ENCODE measurements around the gene COL26A1. TPM values are rescaled to one million over a fixed set of nuclear protein-coding genes. Genes with fewer than 3 reads are reported as not detected.
A peak's percentile ranks its signal among the peaks of the same experiment; 100 is the strongest.

COL26A1 gene
- total and polyA plus RNA-seq, 7 experiments from 2014 or later, result 0.24 TPM; not detected in 6

DNA sequence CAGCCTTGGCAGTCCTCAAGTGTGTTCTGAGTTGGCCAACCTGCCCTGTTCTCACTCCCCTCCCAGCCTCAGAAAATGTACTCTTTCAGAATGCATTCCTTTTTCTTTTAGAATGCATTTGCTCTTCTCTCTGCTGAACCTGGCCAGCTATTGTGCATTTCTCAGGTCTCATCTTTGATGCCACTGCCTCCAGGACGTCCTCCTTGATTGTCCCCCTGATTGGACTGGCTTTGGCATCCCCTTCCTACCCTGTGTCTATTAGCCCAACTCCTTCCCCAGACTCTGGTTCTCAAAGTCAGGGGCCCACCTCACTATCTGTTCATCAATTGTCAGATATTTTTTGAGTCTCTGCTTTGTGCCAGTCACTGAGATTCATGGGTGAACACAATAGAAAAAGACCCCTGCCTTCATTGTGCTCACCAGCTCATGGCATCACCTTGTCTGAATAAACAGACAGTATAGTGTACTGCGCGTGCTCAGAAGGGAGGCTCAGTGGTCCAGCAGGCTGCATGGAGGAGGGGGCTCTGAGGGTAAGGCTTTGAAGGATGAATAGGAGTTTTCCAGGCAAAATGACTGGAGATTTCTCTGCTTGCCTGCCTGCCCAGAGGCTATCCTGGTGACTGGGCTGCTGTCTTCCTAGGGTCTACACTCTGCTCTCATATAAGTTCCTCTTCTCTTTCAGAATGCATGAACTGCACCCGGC lies 169.9 kb downstream of the COL26A1 start:
- Histone ChIP-seq H3K9me3 (ENCODE audit: control insufficient read depth in 2 of 3, low read length in 3 of 3) (no peaks in the 10 kb centered on the region), H3K4me1 (ENCODE audit: control insufficient read depth in 2 of 2, insufficient read depth in 2 of 2, low read length in 2 of 2) (no peaks in the 10 kb centered on the region), H3K27ac (ENCODE audit: low read depth, low read length) (no peak overlapping the region), H3K36me3 (ENCODE audit: control insufficient read depth in 2 of 3, insufficient read depth in 3 of 3, low read length in 3 of 3) (no peaks in the 10 kb centered on the region), H3K4me3 (ENCODE audit: low read length) (no peak overlapping the region), H3K27me3 (ENCODE audit: control insufficient read depth in 2 of 2, insufficient read depth in 2 of 2, low read length in 2 of 2) (no peaks in the 10 kb centered on the region)
- Mint-ChIP-seq H3K36me3 (no peaks in the 10 kb centered on the region), H3K4me3 (no peak overlapping the region), H3K4me1 (peaks cover 0 to 3% (median 0%) of the 10 kb centered on the region in 7 donors), H3K27me3 (peaks cover 0 to 21% (median 4%) of the 10 kb centered on the region in 5 donors), H3K27ac (no peak overlapping the region), H3K9me3 (peaks cover 0 to 1% (median 0%) of the 10 kb centered on the region in 11 donors)
- no peak for DNase-seq
- ATAC-seq, result no peak
- POLR2A ChIA-PET, result no interaction called here
- CTCF ChIA-PET, result no interaction called here
- intact Hi-C loops (cut with micrococcal nuclease), result no loop called here

DNA sequence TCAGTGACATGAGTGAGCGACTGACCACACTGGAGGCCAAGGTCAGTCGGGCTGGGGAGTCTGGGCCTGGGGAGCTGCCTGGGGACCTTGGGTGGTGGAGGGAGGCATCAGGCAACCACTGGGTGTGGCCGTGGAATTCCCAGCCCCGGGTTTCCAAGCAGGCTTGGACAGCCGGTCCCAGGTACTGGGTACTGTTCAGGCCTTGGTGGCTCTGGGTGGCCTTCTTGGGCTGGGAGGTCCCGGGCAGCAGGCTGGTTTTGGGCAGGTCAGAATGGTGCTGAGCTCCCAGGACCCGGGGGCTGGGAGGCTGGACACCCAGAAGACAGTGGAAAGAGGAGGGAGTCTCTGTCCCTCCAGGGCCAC lies 170.4 kb downstream of the COL26A1 start:
- Mint-ChIP-seq H3K36me3 (no peaks in the 10 kb centered on the region), H3K27ac (no peak overlapping the region), H3K4me1 (peaks cover 0 to 3% (median 0%) of the 10 kb centered on the region in 7 donors), H3K4me3 (no peak overlapping the region), H3K9me3 (peaks cover 0 to 1% (median 0%) of the 10 kb centered on the region in 11 donors), H3K27me3 (peaks cover 0 to 21% (median 4%) of the 10 kb centered on the region in 5 donors)
- ChIA-PET CTCF (no interaction called here), POLR2A (no interaction called here)
- intact Hi-C loops (cut with micrococcal nuclease), result no loop called here
- Histone ChIP-seq H3K9me3 (ENCODE audit: control insufficient read depth in 2 of 3, low read length in 3 of 3) (no peaks in the 10 kb centered on the region), H3K4me1 (ENCODE audit: control insufficient read depth in 2 of 2, insufficient read depth in 2 of 2, low read length in 2 of 2) (no peaks in the 10 kb centered on the region), H3K4me3 (ENCODE audit: low read length) (no peak overlapping the region), H3K27ac (ENCODE audit: low read depth, low read length) (no peak overlapping the region), H3K27me3 (ENCODE audit: control insufficient read depth in 2 of 2, insufficient read depth in 2 of 2, low read length in 2 of 2) (no peaks in the 10 kb centered on the region), H3K36me3 (ENCODE audit: control insufficient read depth in 2 of 3, insufficient read depth in 3 of 3, low read length in 3 of 3) (no peaks in the 10 kb centered on the region)
- no peak for DNase-seq
- ATAC-seq, result no peak

DNA sequence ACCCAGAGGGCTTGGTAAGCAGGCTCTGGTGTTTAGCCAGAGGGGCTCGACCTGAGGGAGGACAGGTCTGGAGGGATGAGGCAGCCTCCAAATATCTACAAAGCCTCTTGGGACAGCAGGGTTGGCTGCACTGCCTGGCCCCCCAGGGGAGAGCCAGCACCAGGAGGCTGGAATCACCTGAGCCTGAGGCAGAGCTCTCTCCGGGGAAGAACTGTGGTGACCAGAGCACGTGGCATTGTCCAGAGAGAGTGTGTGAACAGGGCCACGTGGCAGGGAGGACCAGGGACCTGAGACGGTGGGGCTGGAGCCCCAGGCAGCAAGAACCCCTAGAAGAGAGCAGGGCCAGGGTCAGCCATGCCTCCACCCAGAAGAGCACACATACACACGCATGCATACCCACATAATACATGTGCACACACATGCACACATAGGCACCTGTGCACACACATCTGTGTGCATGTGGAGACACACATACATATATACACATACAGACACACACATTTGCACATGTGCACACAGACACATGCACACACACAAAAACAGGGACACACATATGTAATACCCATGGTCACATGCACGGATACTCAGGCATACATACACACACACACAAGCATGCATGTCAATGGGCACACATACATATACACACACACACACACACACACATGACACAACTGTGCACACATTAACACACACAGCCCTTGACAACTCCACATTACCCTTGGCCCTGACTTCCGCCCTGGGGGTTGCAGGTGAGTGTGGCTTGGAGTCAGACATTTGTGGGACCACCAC lies 171.5 kb downstream of the COL26A1 start:
- Mint-ChIP-seq H3K4me1 (peaks cover 0 to 3% (median 0%) of the 10 kb centered on the region in 7 donors), H3K4me3 (no peak overlapping the region), H3K9me3 (peaks cover 0 to 1% (median 0%) of the 10 kb centered on the region in 11 donors), H3K36me3 (no peaks in the 10 kb centered on the region), H3K27me3 (peaks cover 0 to 16% (median 4%) of the 10 kb centered on the region in 5 donors), H3K27ac (no peak overlapping the region)
- H3K4me3 ChIP-seq (ENCODE audit: low read length), result no peak overlapping the region
- CTCF ChIA-PET, result no interaction called here
- POLR2A ChIA-PET, result no interaction called here
- intact Hi-C loops (cut with micrococcal nuclease), result no loop called here
- no peaks in the 10 kb centered on the region for H3K36me3 ChIP-seq (ENCODE audit: control insufficient read depth in 2 of 3, insufficient read depth in 3 of 3, low read length in 3 of 3)
- no peaks in the 10 kb centered on the region for H3K9me3 ChIP-seq (ENCODE audit: control insufficient read depth in 2 of 3, low read length in 3 of 3)
- H3K4me1 ChIP-seq (ENCODE audit: control insufficient read depth in 2 of 2, insufficient read depth in 2 of 2, low read length in 2 of 2), result no peaks in the 10 kb centered on the region
- DNase-seq, result no peak
- ATAC-seq, result no peak
- H3K27me3 ChIP-seq (ENCODE audit: control insufficient read depth in 2 of 2, insufficient read depth in 2 of 2, low read length in 2 of 2), result no peaks in the 10 kb centered on the region
- no peak overlapping the region for H3K27ac ChIP-seq (ENCODE audit: low read depth, low read length)

DNA sequence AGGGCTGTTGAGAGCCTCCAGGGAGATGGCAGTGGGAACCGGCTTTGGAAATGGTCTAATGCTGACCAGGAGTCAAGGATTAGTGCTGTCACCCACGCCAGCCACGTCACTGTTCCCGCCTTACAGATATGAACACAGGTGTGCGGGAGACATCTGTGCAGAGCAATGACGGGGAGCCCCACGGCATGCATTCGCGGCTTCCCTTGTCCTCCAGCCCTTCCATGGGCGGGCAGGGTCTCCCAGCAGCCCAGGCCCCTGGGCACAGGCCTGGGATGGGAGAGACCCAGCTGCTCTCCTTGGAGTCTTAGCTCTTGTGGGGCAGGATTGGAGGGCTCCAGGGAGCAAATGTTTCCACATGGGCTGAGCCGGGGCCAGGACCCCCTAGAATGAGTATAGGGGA lies 172.2 kb downstream of the COL26A1 start:
- POLR2A ChIA-PET, result no interaction called here
- peaks cover 0 to under 1% (median 0%) of the 10 kb centered on the region in 7 donors for H3K4me1 Mint-ChIP-seq
- H3K9me3 Mint-ChIP-seq, result peaks cover 0 to 1% (median 0%) of the 10 kb centered on the region in 11 donors
- H3K4me3 Mint-ChIP-seq, result no peak overlapping the region
- no peaks in the 10 kb centered on the region for H3K36me3 Mint-ChIP-seq
- H3K27me3 ChIP-seq (ENCODE audit: control insufficient read depth in 2 of 2, insufficient read depth in 2 of 2, low read length in 2 of 2), result no peaks in the 10 kb centered on the region
- no peak overlapping the region for H3K27ac Mint-ChIP-seq
- no peaks in the 10 kb centered on the region for H3K9me3 ChIP-seq (ENCODE audit: control insufficient read depth in 2 of 3, low read length in 3 of 3)
- H3K36me3 ChIP-seq (ENCODE audit: control insufficient read depth in 2 of 3, insufficient read depth in 3 of 3, low read length in 3 of 3), result no peaks in the 10 kb centered on the region
- no peak overlapping the region for H3K27ac ChIP-seq (ENCODE audit: low read depth, low read length)
- intact Hi-C loops (cut with micrococcal nuclease), result no loop called here
- DNase-seq, result peak in 1 of 9 donors; percentile 1
- CTCF ChIA-PET, result no interaction called here
- no peak overlapping the region for H3K4me3 ChIP-seq (ENCODE audit: low read length)
- H3K4me1 ChIP-seq (ENCODE audit: control insufficient read depth in 2 of 2, insufficient read depth in 2 of 2, low read length in 2 of 2), result no peaks in the 10 kb centered on the region
- ATAC-seq, result no peak
- H3K27me3 Mint-ChIP-seq, result peaks cover 0 to 10% (median 4%) of the 10 kb centered on the region in 5 donors

DNA sequence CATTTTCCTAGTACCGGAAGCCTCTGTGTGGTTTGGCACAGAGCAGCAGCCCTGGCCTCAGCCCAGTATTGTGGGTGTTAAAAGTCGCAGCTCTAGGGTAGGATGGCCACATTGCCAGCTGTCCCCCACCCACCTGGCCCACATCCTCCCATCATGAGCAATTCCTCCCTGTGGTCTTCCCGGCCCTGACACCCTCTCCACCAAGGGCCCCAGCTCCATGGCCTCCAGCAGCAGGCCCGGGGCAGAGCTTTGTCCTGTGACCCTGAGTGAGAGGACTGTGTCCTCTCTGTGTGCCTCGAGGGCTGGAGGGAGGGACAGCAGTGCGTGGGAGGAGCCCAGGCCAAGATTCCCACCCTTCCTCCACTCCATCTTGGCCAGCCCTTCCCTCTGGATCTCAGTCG lies 172.7 kb downstream of the COL26A1 start:
- POLR2A ChIA-PET, result no interaction called here
- DNase-seq (no peak), ATAC-seq (no peak)
- Mint-ChIP-seq H3K4me1 (no peaks in the 10 kb centered on the region), H3K27me3 (peaks cover 0 to 10% (median 4%) of the 10 kb centered on the region in 5 donors), H3K27ac (no peak overlapping the region), H3K9me3 (peaks cover 0 to 1% (median 0%) of the 10 kb centered on the region in 11 donors), H3K36me3 (no peaks in the 10 kb centered on the region), H3K4me3 (no peak overlapping the region)
- intact Hi-C loops (cut with micrococcal nuclease), result no loop called here
- Histone ChIP-seq H3K27ac (ENCODE audit: low read depth, low read length) (no peak overlapping the region), H3K27me3 (ENCODE audit: control insufficient read depth in 2 of 2, insufficient read depth in 2 of 2, low read length in 2 of 2) (no peaks in the 10 kb centered on the region), H3K4me1 (ENCODE audit: control insufficient read depth in 2 of 2, insufficient read depth in 2 of 2, low read length in 2 of 2) (no peaks in the 10 kb centered on the region), H3K36me3 (ENCODE audit: control insufficient read depth in 2 of 3, insufficient read depth in 3 of 3, low read length in 3 of 3) (no peaks in the 10 kb centered on the region), H3K9me3 (ENCODE audit: control insufficient read depth in 2 of 3, low read length in 3 of 3) (no peaks in the 10 kb centered on the region), H3K4me3 (ENCODE audit: low read length) (no peak overlapping the region)
- CTCF ChIA-PET, result no interaction called here

DNA sequence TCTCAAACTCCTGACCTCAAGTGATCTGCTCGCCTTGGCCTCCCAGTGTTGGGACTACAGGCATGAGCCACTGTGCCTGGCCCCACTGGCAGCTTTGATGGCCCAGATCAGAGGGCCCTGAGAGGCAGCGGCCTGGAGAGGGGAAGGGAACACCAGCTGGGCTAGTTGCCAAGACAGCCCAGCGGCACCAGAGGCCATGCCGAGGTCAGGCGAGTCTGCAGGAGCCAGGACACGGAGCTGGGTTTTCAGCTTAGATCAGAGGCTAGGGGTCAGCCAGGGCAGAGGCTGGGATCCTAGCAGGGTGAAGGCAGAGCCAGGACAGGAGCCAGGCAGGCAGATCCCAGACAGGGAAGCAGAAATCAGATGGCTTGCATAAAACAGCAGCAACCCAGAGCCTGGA lies 173.6 kb downstream of the COL26A1 start:
- Histone ChIP-seq H3K27me3 (ENCODE audit: control insufficient read depth in 2 of 2, insufficient read depth in 2 of 2, low read length in 2 of 2) (no peaks in the 10 kb centered on the region), H3K4me3 (ENCODE audit: low read length) (no peak overlapping the region), H3K36me3 (ENCODE audit: control insufficient read depth in 2 of 3, insufficient read depth in 3 of 3, low read length in 3 of 3) (no peaks in the 10 kb centered on the region), H3K4me1 (ENCODE audit: control insufficient read depth in 2 of 2, insufficient read depth in 2 of 2, low read length in 2 of 2) (no peaks in the 10 kb centered on the region), H3K9me3 (ENCODE audit: control insufficient read depth in 2 of 3, low read length in 3 of 3) (no peaks in the 10 kb centered on the region), H3K27ac (ENCODE audit: low read depth, low read length) (no peak overlapping the region)
- H3K9me3 Mint-ChIP-seq, result peaks cover 0 to 1% (median 0%) of the 10 kb centered on the region in 11 donors
- H3K36me3 Mint-ChIP-seq, result no peaks in the 10 kb centered on the region
- ChIA-PET CTCF (interaction anchor here (0.6 to 0.7 kb wide), 2 partner anchors 82 to 138 kb away, joined by 3 to 4 read pairs; no protein-coding TSS in a partner anchor), POLR2A (no interaction called here)
- no peaks in the 10 kb centered on the region for H3K4me1 Mint-ChIP-seq
- intact Hi-C loops (cut with micrococcal nuclease), result no loop called here
- peaks cover 0 to 10% (median 4%) of the 10 kb centered on the region in 5 donors for H3K27me3 Mint-ChIP-seq
- no peak for DNase-seq
- no peak overlapping the region for H3K4me3 Mint-ChIP-seq
- ATAC-seq, result no peak
- no peak overlapping the region for H3K27ac Mint-ChIP-seq

All from naive thymus-derived CD4-positive, alpha-beta T cell (primary cell).